ENCODE data around the gene MAGEF1. TPM values are rescaled to one million over a fixed set of nuclear protein-coding genes. Genes with fewer than 3 reads are reported as not detected.

MAGEF1 gene
- total RNA-seq, 1 experiment from 2014 or later = 31.9 TPM

GRCh38 chr3:184685055-184685454 is 26.8 kb downstream of the MAGEF1 start:
- H3K27ac Mint-ChIP-seq = no peak overlapping the region
- peaks cover 12 to 17% of the 10 kb centered on the region in 2 experiments for H3K4me1 Mint-ChIP-seq
- Histone ChIP-seq H2BK12ac (ENCODE audit: insufficient read length, low read depth, low read length) (peak overlapping the region; percentile 33), H4K5ac (ENCODE audit: insufficient read length, low read depth, low read length) (no peak overlapping the region), H3K27me3 (ENCODE audit: insufficient read depth, low read length) (no peaks in the 10 kb centered on the region), H4K20me1 (ENCODE audit: control insufficient read depth, insufficient read depth, insufficient read length) (no peaks in the 10 kb centered on the region), H2BK15ac (ENCODE audit: low read depth, low read length) (no peak overlapping the region), H2BK5ac (ENCODE audit: insufficient read length, low read length) (no peak overlapping the region), H3K27ac (ENCODE audit: insufficient read length, low read depth, low read length) (no peak overlapping the region), H3K18ac (ENCODE audit: insufficient read length, low read depth, low read length) (peak overlapping the region; percentile 28), H3K14ac (ENCODE audit: insufficient read depth, low read length) (no peak overlapping the region), H2AK5ac (ENCODE audit: insufficient read length, low read length) (no peak overlapping the region), H4K91ac (ENCODE audit: insufficient read length, low read depth, low read length) (no peak overlapping the region), H4K8ac (replicated peaks; ENCODE audit: insufficient read length, low read depth, low read length) (no peak overlapping the region), H3K79me2 (ENCODE audit: insufficient read depth, low read length) (no peaks in the 10 kb centered on the region), H2AFZ (ENCODE audit: low read length) (no peak overlapping the region), H3K9ac (ENCODE audit: extremely low read depth, insufficient read length, low read length) (no peak overlapping the region), H3K79me1 (ENCODE audit: insufficient read depth, low read depth, low read length, poor library complexity, severe bottlenecking) (no peaks in the 10 kb centered on the region), H3K23ac (ENCODE audit: insufficient read length, low read depth, low read length) (no peak overlapping the region), H3K4ac (ENCODE audit: low read depth, low read length) (no peak overlapping the region), H3K4me2 (ENCODE audit: insufficient read depth, insufficient read length, low read length) (no peak overlapping the region), H2BK20ac (ENCODE audit: low read depth, low read length, poor library complexity, severe bottlenecking) (no peak overlapping the region), H3K4me1 (ENCODE audit: insufficient read depth, low read length) (peaks cover 5% of the 10 kb centered on the region; the same call in 1 of the 2 replicates), H3K9me3 (ENCODE audit: control insufficient read depth, low read depth, low read length) (no peaks in the 10 kb centered on the region), H3K56ac (ENCODE audit: insufficient read length, low read depth, low read length) (no peak overlapping the region), H3K23me2 (ENCODE audit: insufficient read length, low read depth, low read length, poor library complexity, severe bottlenecking) (no peaks in the 10 kb centered on the region), H3T11ph (ENCODE audit: low read length) (no peak overlapping the region), H2BK120ac (ENCODE audit: low read depth, low read length, poor library complexity, severe bottlenecking) (no peak overlapping the region)
- H3K4me3 Mint-ChIP-seq = no peak overlapping the region
- peaks cover 2 to 4% of the 10 kb centered on the region in 2 experiments; a peak in 2 of 5 replicates for H3K9me3 Mint-ChIP-seq
- no peak for TF ChIP-seq CTCF (conservative IDR thresholded peaks at IDR 0.05)
- peaks cover 35% of the 10 kb centered on the region for H3K27me3 Mint-ChIP-seq (ENCODE audit: low read depth)
- DNase-seq = no peak
- no peaks in the 10 kb centered on the region; a peak in 1 of 7 replicates for H3K36me3 Mint-ChIP-seq (ENCODE audit: insufficient read depth in 1 of 3, low read depth in 3 of 3)
- no CpG with 5 or more reads among the region's 4 CpGs for WGBS (ENCODE audit: extremely low coverage, insufficient read length, low lambda C conversion rate)
